Activated T-cell treated with anti-CD3 and anti-CD28 coated beads, Interleukin-2, amount 50 U/mL, for 1 hour (primary cell): Measurements from ENCODE around the gene ARHGEF19.
"Not testable (repeated sequence)": the region's sequence is repeated elsewhere in the genome, so short reads cannot be mapped to it uniquely, and the experiment has no call there.

Source experiments
- DNase-seq: peaks from one replicate; pipeline ENCODE4 v3.0.0-alpha.2; 2020

The ARHGEF19 gene

GRCh38 chr1:16243936-16244649 is 31.6 kb upstream of the ARHGEF19 start:
- peak; percentile 77 for DNase-seq

GRCh38 chr1:16243215-16243610 is 30.8 kb upstream of the ARHGEF19 start:
- no peak for DNase-seq

- no peak for DNase-seq
Observed at GRCh38 chr1:16242556-16243214, 30.2 kb upstream of the ARHGEF19 start.

- no peak for DNase-seq
Observed at GRCh38 chr1:16241221-16241708, 28.8 kb upstream of the ARHGEF19 start.

GRCh38 chr1:16239972-16240491 is 27.6 kb upstream of the ARHGEF19 start:
- no peak for DNase-seq

GRCh38 chr1:16237343-16237830 is 24.9 kb upstream of the ARHGEF19 start:
- no peak for DNase-seq

GRCh38 chr1:16236511-16237342 is 24.3 kb upstream of the ARHGEF19 start, which contains the start of gene CPLANE2:
Gene CPLANE2 (minus strand): TSS chr1:16237183. CDS start chr1:16236742, 441 bp downstream.
- peak; percentile 95 for DNase-seq

- peak; percentile 63 for DNase-seq
Observed at GRCh38 chr1:16235944-16236510, 23.6 kb upstream of the ARHGEF19 start.

- no peak for DNase-seq
Observed at GRCh38 chr1:16235347-16235746, 22.9 kb upstream of the ARHGEF19 start.

GRCh38 chr1:16233431-16233830 is 21.0 kb upstream of the ARHGEF19 start:
- DNase-seq = no peak

GRCh38 chr1:16232316-16232710 is 19.9 kb upstream of the ARHGEF19 start:
- DNase-seq = no peak

GRCh38 chr1:16231331-16232315 is 19.2 kb upstream of the ARHGEF19 start:
- no peak for DNase-seq

- DNase-seq = no peak
Observed at GRCh38 chr1:16230744-16231143, 18.3 kb upstream of the ARHGEF19 start.

- no peak for DNase-seq
Observed at GRCh38 chr1:16229976-16230740, 17.7 kb upstream of the ARHGEF19 start.

GRCh38 chr1:16226490-16227179 is 14.2 kb upstream of the ARHGEF19 start:
- no peak for DNase-seq

- no peak for DNase-seq
Observed at GRCh38 chr1:16226129-16226489, 13.7 kb upstream of the ARHGEF19 start.

GRCh38 chr1:16224472-16224871 is 12.0 kb upstream of the ARHGEF19 start:
- DNase-seq = no peak

- not testable (repeated sequence) for DNase-seq
Observed at GRCh38 chr1:16222716-16223115, 10.3 kb upstream of the ARHGEF19 start.

- DNase-seq = no peak
Observed at GRCh38 chr1:16221499-16221898, 9.0 kb upstream of the ARHGEF19 start.

GRCh38 chr1:16219968-16220500 is 7.6 kb upstream of the ARHGEF19 start:
- no peak for DNase-seq
